ENCODE measurements around the gene LCE5A.

The LCE5A gene

GRCh38 chr1:152515434-152515783, 4.8 kb downstream of the LCE5A start:
- no peak overlapping the region for H3K4me3 ChIP-seq (ENCODE audit: low read depth, low read length)
- no peak for TF ChIP-seq CTCF (IDR thresholded peaks at IDR 0.05; ENCODE audit: insufficient read depth, low read depth, low read length, missing control alignments)
- no peak for DNase-seq (ENCODE audit: low read depth)

- no peak overlapping the region for H3K4me3 ChIP-seq (ENCODE audit: low read depth, low read length)
- TF ChIP-seq CTCF (IDR thresholded peaks at IDR 0.05; ENCODE audit: insufficient read depth, low read depth, low read length, missing control alignments): no peak
- no peak for DNase-seq (ENCODE audit: low read depth)
These were observed 5.5 kb downstream of the LCE5A start for GRCh38 chr1:152516082-152516481.

- no peak overlapping the region for H3K4me3 ChIP-seq (ENCODE audit: low read depth, low read length)
- no peak for TF ChIP-seq CTCF (IDR thresholded peaks at IDR 0.05; ENCODE audit: insufficient read depth, low read depth, low read length, missing control alignments)
- no peak for DNase-seq (ENCODE audit: low read depth)
These were observed 6.7 kb downstream of the LCE5A start for GRCh38 chr1:152517237-152517811.

GRCh38 chr1:152519851-152520250, 9.2 kb downstream of the LCE5A start:
- no peak overlapping the region for H3K4me3 ChIP-seq (ENCODE audit: low read depth, low read length)
- no peak for TF ChIP-seq CTCF (IDR thresholded peaks at IDR 0.05; ENCODE audit: insufficient read depth, low read depth, low read length, missing control alignments)
- DNase-seq (ENCODE audit: low read depth): no peak

GRCh38 chr1:152520561-152521090, 10.0 kb downstream of the LCE5A start:
- DNase-seq (ENCODE audit: low read depth): no peak
- H3K4me3 ChIP-seq (ENCODE audit: low read depth, low read length): no peak overlapping the region
- no peak for TF ChIP-seq CTCF (IDR thresholded peaks at IDR 0.05; ENCODE audit: insufficient read depth, low read depth, low read length, missing control alignments)

DNA sequence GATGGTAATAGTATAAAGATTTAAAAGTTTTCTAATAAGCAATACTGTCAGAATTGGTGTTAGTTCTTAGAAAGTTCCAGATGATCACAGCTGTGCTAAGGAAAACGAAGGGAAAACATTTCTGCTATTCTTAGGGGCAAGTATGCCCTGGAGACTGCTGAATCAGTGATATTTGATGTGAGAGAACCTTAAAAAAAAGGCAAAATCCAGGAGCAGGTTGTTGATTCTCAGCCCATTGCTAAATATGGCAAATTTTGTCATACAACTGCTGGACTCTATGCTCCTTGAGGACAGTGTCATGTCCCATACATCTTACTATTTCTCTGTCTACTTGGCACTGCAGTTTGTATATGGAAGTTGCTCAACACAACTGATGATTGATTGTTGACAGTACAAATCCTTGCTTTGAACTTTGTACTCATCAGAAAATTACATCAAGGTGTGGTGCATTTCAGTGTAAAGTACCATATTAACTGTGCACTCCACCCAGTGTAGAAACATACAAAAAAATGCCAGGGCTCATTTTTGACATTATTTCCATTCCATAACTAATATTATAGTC, 14.6 kb downstream of the LCE5A start:
- DNase-seq (ENCODE audit: low read depth): no peak
- TF ChIP-seq CTCF (IDR thresholded peaks at IDR 0.05; ENCODE audit: insufficient read depth, low read depth, low read length, missing control alignments): no peak
- H3K4me3 ChIP-seq (ENCODE audit: low read depth, low read length): no peak overlapping the region

Data from GM12865 (cell line).